HepG2 (cell line): Measurements from ENCODE around the gene FOSL2. TPM values are rescaled to one million over a fixed set of nuclear protein-coding genes. Genes with fewer than 3 reads are reported as not detected.

Experiments used
- ATAC-seq: fragments of 200-7000 bp; cut with Tn5 transposase; 3 replicates; pipeline ENCODE4 v1.9.1; 2020; ENCODE audit warnings: mild to moderate bottlenecking, moderate library complexity
- BruUV-seq: library from RNA; stranded (reverse); fragments of 400-500 nt; replicated peaks from 2 replicates; lab custom pipeline; 2021; lab: Mats Ljungman, UMichigan
- CTCF ChIA-PET: fragments of 300-600 bp; formaldehyde crosslinking; extraction: SDS; loops from one replicate; lab custom pipeline; 2021; ENCODE audit warnings: low total read pairs, inconsistent platforms, low intra/inter-chr PET ratio; lab: Yijun Ruan, JAX
- POLR2A ChIA-PET: fragments of 350-600 bp; sonication (Branson Sonifier 250); formaldehyde crosslinking; loops from one replicate; lab custom pipeline; 2020; ENCODE audit warnings: antibody characterized with exemption, inconsistent platforms; lab: Yijun Ruan, JAX
- DNase-seq: peaks from one replicate; pipeline ENCODE4 v3.0.0-alpha.2; 2015; ENCODE audit warnings: low spot score
- FAIRE-seq: peaks from 3 replicates; lab custom pipeline; 2011; peaks lifted over from hg19 to GRCh38; lab: Jason Lieb, UNC
- H2AFZ ChIP-seq: one replicate; pipeline ENCODE4 v1.6.1; 2011; ENCODE audit warnings: low read length, inconsistent platforms
- H3K27ac ChIP-seq: fragments of 300-600 bp; 3 replicates; pipeline ENCODE4 v1.8.0; 2011; ENCODE audit warnings: mixed run types, mild to moderate bottlenecking, mixed read lengths, low read length, inconsistent platforms; ENCODE audit not compliant: insufficient read depth; ENCODE audit errors: extremely low read length
- H3K27me3 ChIP-seq, 2 experiments: fragments of 200-600 bp in 1 of 2; 2 replicates in 1 of 2; 3 replicates in 1 of 2; pipeline versions ENCODE4 v1.6.0 to v1.8.0; 2011; ENCODE audit warnings: low read length in 2 of 2, mild to moderate bottlenecking in 2 of 2, moderate library complexity in 2 of 2, inconsistent platforms in 1 of 2; ENCODE audit not compliant: insufficient read depth in 2 of 2, control insufficient read depth in 1 of 2
- H3K36me3 ChIP-seq, 2 experiments: fragments of 200-600 bp in 1 of 2; replicated peaks in 1 of 2; 2 replicates in 1 of 2; 3 replicates in 1 of 2; pipeline versions ENCODE4 v1.5.1 to v1.8.0; 2011; ENCODE audit warnings: low read length in 2 of 2, inconsistent platforms in 1 of 2; ENCODE audit not compliant: insufficient read depth in 2 of 2, control insufficient read depth in 1 of 2
- H3K4me1 ChIP-seq: 2 replicates; pipeline ENCODE4 v1.5.1; 2012; ENCODE audit warnings: low read length, inconsistent platforms; ENCODE audit not compliant: insufficient read depth
- H3K4me2 ChIP-seq: 2 replicates; pipeline ENCODE4 v1.6.0; 2011; ENCODE audit warnings: low read depth, low read length, inconsistent platforms
- H3K4me3 ChIP-seq, 3 experiments: fragments of 200-600 bp in 1 of 3; sonication (generic), shearing (Covaris generic) in 1 of 3; replicated peaks in 1 of 3; 2 replicates each; pipeline ENCODE4 v1.5.1; 2011 to 2016; ENCODE audit warnings: low read length in 3 of 3, inconsistent platforms in 2 of 3, low read depth in 2 of 3, mild to moderate bottlenecking in 2 of 3, control low read depth in 1 of 3, mixed read lengths in 1 of 3; ENCODE audit not compliant: insufficient read depth in 1 of 3
- H3K79me2 ChIP-seq: one replicate; pipeline ENCODE4 v1.6.1; 2011; ENCODE audit warnings: low read length, inconsistent platforms; ENCODE audit not compliant: insufficient read depth
- H3K9ac ChIP-seq: 2 replicates; pipeline ENCODE4 v1.6.0; 2011; ENCODE audit warnings: mild to moderate bottlenecking, low read depth, low read length, inconsistent platforms; ENCODE audit not compliant: insufficient read depth
- H3K9me3 ChIP-seq: 2 replicates; pipeline ENCODE4 v1.5.1; 2012; ENCODE audit warnings: mild to moderate bottlenecking, low read length
- H4K20me1 ChIP-seq: 2 replicates; pipeline ENCODE4 v1.6.0; 2011; ENCODE audit warnings: inconsistent platforms, mild to moderate bottlenecking, low read length, moderate library complexity; ENCODE audit not compliant: insufficient read depth
- JDP2 ChIP-seq: sonication (generic); formaldehyde crosslinking; IDR thresholded peaks from 2 replicates; pipeline ENCODE4 v1.8.1; 2022; ENCODE audit warnings: missing genetic modification reagents, borderline replicate concordance
- MIXL1 ChIP-seq: IDR thresholded peaks from 2 replicates; pipeline ENCODE4 v1.6.1; 2016
- ZNF275 ChIP-seq: sonication (generic); formaldehyde crosslinking; IDR thresholded peaks from 2 replicates; pipeline ENCODE4 v1.8.0; 2022; ENCODE audit warnings: missing genetic modification reagents, mild to moderate bottlenecking, inconsistent platforms, borderline replicate concordance
- WGBS: methylation state at CpG from one replicate; pipeline ENCODE4 v1.1.6; 2017; ENCODE audit warnings: low lambda C conversion rate; 5-methylcytosine and 5-hydroxymethylcytosine counted together
- in situ Hi-C: cut with HindIII; loops from 2 replicates; pipeline ENCODE4 v1.10.0; 2017; ENCODE audit warnings: low pct_unique_long_range_greater_than_20kb; ENCODE audit not compliant: extremely low pct_ligation_motif_present
- intact Hi-C: fragments of 100-400 bp; cut with micrococcal nuclease; formaldehyde crosslinking; loops from one replicate; pipeline ENCODE4 v1.10.0; 2022; ENCODE audit not compliant: unreplicated experiment
- polyA plus RNA-seq, 8 experiments: library from polyadenylated mRNA; depleted of rRNA in 3 of 8; stranded (reverse) in 7 of 8; unstranded in 1 of 8; fragments of >200 nt; fragmentation: Illumina TruSeq in 4 of 8; extraction: Trizol in 4 of 8; gene quantifications; 2 replicates each; pipeline versions ENCODE4 v1.2.1 to v1.2.3, GENCODE V29; 2011 to 2016; ENCODE audit warnings: low read depth in 4 of 8, missing spikeins in 1 of 8, mixed read lengths in 1 of 8; ENCODE audit not compliant: insufficient read depth in 1 of 8
- total RNA-seq, 5 experiments: library from RNA; depleted of rRNA; stranded (reverse); fragments of >200 nt; fragmentation: Illumina TruSeq; extraction: Trizol; gene quantifications; 2 replicates each; pipeline ENCODE4 v1.2.3, GENCODE V29; 2016; ENCODE audit warnings: low read depth in 1 of 5

The FOSL2 gene
- total and polyA plus RNA-seq, 2 of the 13 experiments (the other 11 are each of a cell fraction or from before 2014, with no cell fraction given), result 3.4 to 18.1 TPM

- no peak for TF ChIP-seq ZNF275 (CRISPR knock-in tag)
- TF ChIP-seq, all 625 proteins: peak for 0
Measured at GRCh38 chr2:28343971-28344715, 48.5 kb upstream of the FOSL2 start (continued).

GRCh38 chr2:28344756-28345373, 47.8 kb upstream of the FOSL2 start:
- POLR2A ChIA-PET, result no interaction called here
- ATAC-seq (peak; percentile 13), FAIRE-seq (no peak), DNase-seq (no peak)
- H3K79me2 ChIP-seq, result no peaks in the 10 kb centered on the region
- CTCF ChIA-PET, result no interaction called here
- H3K9ac ChIP-seq, result no peak overlapping the region
- H3K4me3 ChIP-seq, result no peak overlapping the region
- H3K27me3 ChIP-seq, result peaks cover 5 to 8% of the 10 kb centered on the region in 2 experiments; a peak in 2 of 5 replicates
- no peak overlapping the region for H3K27ac ChIP-seq
- no peaks in the 10 kb centered on the region for H3K36me3 ChIP-seq
- H3K9me3 ChIP-seq, result no peaks in the 10 kb centered on the region
- 66% methylated on average over 28 of the region's 30 CpGs for WGBS
- no peak overlapping the region for H3K4me2 ChIP-seq
- TF ChIP-seq MIXL1 (CRISPR knock-in tag) (no peak), JDP2 (CRISPR knock-in tag) (no peak)
- peaks cover 34% of the 10 kb centered on the region for H3K4me1 ChIP-seq
- intact Hi-C loops, result no loop called here
- in situ Hi-C loops, result no loop called here
- no peak overlapping the region for H2AFZ ChIP-seq
- H4K20me1 ChIP-seq, result no peaks in the 10 kb centered on the region
- BruUV-seq, result no TSS peak
